IMR-90 (cell line): Measurements from ENCODE around the gene PTPN3. TPM values are rescaled to one million over a fixed set of nuclear protein-coding genes. Genes with fewer than 3 reads are reported as not detected.

Experiments
- ATAC-seq: fragments of 200-7000 bp; cut with Tn5 transposase; 2 replicates; pipeline ENCODE4 v1.9.1; 2020; ENCODE audit warnings: low read depth, mild to moderate bottlenecking, moderate library complexity
- BruUV-seq: library from RNA; stranded (reverse); fragments of 400-500 nt; replicated peaks from 2 replicates; lab custom pipeline; 2021; lab: Mats Ljungman, UMichigan
- CTCF ChIA-PET: fragments of 300-600 bp; formaldehyde crosslinking; extraction: SDS; loops from one replicate; lab custom pipeline; 2021; ENCODE audit warnings: antibody characterized with exemption; lab: Yijun Ruan, JAX
- POLR2A ChIA-PET: fragments of 300-600 bp; sonication (Branson Sonifier 250); formaldehyde crosslinking; loops from one replicate; lab custom pipeline; 2022; ENCODE audit warnings: antibody characterized with exemption; ENCODE audit not compliant: unreplicated experiment; lab: Charles Lee
- DNase-seq: peaks from one replicate; pipeline ENCODE4 v3.0.0; 2013
- H2AFZ ChIP-seq: replicated peaks from 2 replicates; pipeline ENCODE3; 2013; ENCODE audit warnings: low read length, mild to moderate bottlenecking; ENCODE audit not compliant: poor library complexity
- H2AK5ac ChIP-seq: 2 replicates; pipeline ENCODE4 v1.6.1; 2013; ENCODE audit warnings: low read depth, low read length, inconsistent platforms
- H2AK9ac ChIP-seq: replicated peaks from 2 replicates; pipeline ENCODE3; 2013; ENCODE audit warnings: mild to moderate bottlenecking, low read depth, low read length, moderate library complexity; ENCODE audit not compliant: poor library complexity
- H2BK120ac ChIP-seq: 2 replicates; pipeline ENCODE4 v1.6.1; 2013; ENCODE audit warnings: low read depth, low read length, inconsistent platforms
- H2BK15ac ChIP-seq: 3 replicates; pipeline ENCODE4 v1.6.1; 2013; ENCODE audit warnings: low read depth, low read length, inconsistent platforms
- H2BK20ac ChIP-seq: 2 replicates; pipeline ENCODE4 v1.6.1; 2013; ENCODE audit warnings: low read depth, mild to moderate bottlenecking, inconsistent platforms, low read length, moderate library complexity
- H2BK5ac ChIP-seq: 2 replicates; pipeline ENCODE4 v1.6.1; 2013; ENCODE audit warnings: mild to moderate bottlenecking, low read depth, low read length, inconsistent platforms; ENCODE audit not compliant: poor library complexity, severe bottlenecking
- H3K14ac ChIP-seq: replicated peaks from 2 replicates; pipeline ENCODE4 v1.6.1; 2013; ENCODE audit warnings: low read depth, low read length, inconsistent platforms
- H3K18ac ChIP-seq: 2 replicates; pipeline ENCODE4 v1.6.1; 2013; ENCODE audit warnings: low read depth, low read length, control low read depth
- H3K23ac ChIP-seq: 2 replicates; pipeline ENCODE4 v1.6.1; 2013; ENCODE audit warnings: low read depth, low read length, inconsistent platforms
- H3K27ac ChIP-seq: 2 replicates; pipeline ENCODE4 v1.5.1; 2013; ENCODE audit warnings: mild to moderate bottlenecking, control low read depth, low read length; ENCODE audit not compliant: insufficient read depth
- H3K27me3 ChIP-seq: 2 replicates; pipeline ENCODE4 v1.6.1; 2013; ENCODE audit warnings: low read length; ENCODE audit not compliant: control insufficient read depth, insufficient read depth
- H3K36me3 ChIP-seq: 2 replicates; pipeline ENCODE4 v1.6.1; 2013; ENCODE audit warnings: low read length, mixed read lengths; ENCODE audit not compliant: control insufficient read depth, insufficient read depth
- H3K4ac ChIP-seq: 2 replicates; pipeline ENCODE4 v1.6.1; 2013; ENCODE audit warnings: low read depth, low read length, inconsistent platforms
- H3K4me1 ChIP-seq: 2 replicates; pipeline ENCODE4 v1.6.1; 2013; ENCODE audit warnings: low read length, mixed read lengths; ENCODE audit not compliant: control insufficient read depth, insufficient read depth
- H3K4me2 ChIP-seq: 2 replicates; pipeline ENCODE4 v1.6.1; 2013; ENCODE audit warnings: low read depth, mild to moderate bottlenecking, control low read depth, low read length, moderate library complexity
- H3K4me3 ChIP-seq: 2 replicates; pipeline ENCODE4 v1.5.1; 2013; ENCODE audit warnings: low read depth, mild to moderate bottlenecking, control low read depth, low read length, moderate library complexity; ENCODE audit not compliant: insufficient read depth
- H3K56ac ChIP-seq: 2 replicates; pipeline ENCODE4 v1.6.1; 2013; ENCODE audit warnings: low read length, inconsistent platforms; ENCODE audit not compliant: insufficient read depth; ENCODE audit errors: extremely low read depth
- H3K79me1 ChIP-seq, 2 experiments: 2 replicates each; pipeline ENCODE4 v1.6.1; 2013; ENCODE audit warnings: low read length in 2 of 2, inconsistent platforms in 1 of 2, low read depth in 1 of 2
- H3K9ac ChIP-seq: 2 replicates; pipeline ENCODE4 v1.6.1; 2013; ENCODE audit warnings: low read depth, low read length, control low read depth
- H3K9me1 ChIP-seq: 2 replicates; pipeline ENCODE4 v1.6.1; 2013; ENCODE audit warnings: low read length, inconsistent platforms; ENCODE audit not compliant: insufficient read depth
- H3K9me3 ChIP-seq: 2 replicates; pipeline ENCODE4 v1.6.1; 2013; ENCODE audit warnings: low read length; ENCODE audit not compliant: control insufficient read depth, insufficient read depth
- H4K20me1 ChIP-seq: 2 replicates; pipeline ENCODE4 v1.6.1; 2013; ENCODE audit warnings: low read length, inconsistent platforms; ENCODE audit not compliant: insufficient read depth
- H4K5ac ChIP-seq: 2 replicates; pipeline ENCODE4 v1.6.1; 2013; ENCODE audit warnings: mild to moderate bottlenecking, low read depth, low read length, control low read depth
- H4K8ac ChIP-seq, 2 experiments: 2 replicates each; pipeline ENCODE4 v1.6.1; 2013; ENCODE audit warnings: low read depth in 2 of 2, low read length in 2 of 2, control low read depth in 1 of 2, inconsistent platforms in 1 of 2
- H4K91ac ChIP-seq: 2 replicates; pipeline ENCODE4 v1.6.1; 2013; ENCODE audit warnings: low read depth, low read length, inconsistent platforms; ENCODE audit not compliant: insufficient read depth
- CHD1 ChIP-seq: IDR thresholded peaks from 2 replicates; pipeline ENCODE4 v1.6.1; 2012; ENCODE audit warnings: low read depth, low read length, improper control_type of control experiment
- CTCF ChIP-seq: conservative IDR thresholded peaks from 2 replicates; pipeline ENCODE4 v1.5.1; 2012; ENCODE audit warnings: mild to moderate bottlenecking, low read depth, low read length, improper control_type of control experiment
- ELK1 ChIP-seq: fragments of 150-350 bp; IDR thresholded peaks from 2 replicates; pipeline ENCODE4 v1.6.1; 2016; ENCODE audit warnings: low read depth, mild to moderate bottlenecking, low read length, moderate library complexity, borderline replicate concordance
- FOS ChIP-seq: fragments of 150-350 bp; IDR thresholded peaks from 2 replicates; pipeline ENCODE4 v1.6.1; 2016; ENCODE audit warnings: low read depth, low read length
- MAFK ChIP-seq: IDR thresholded peaks from 2 replicates; pipeline ENCODE4 v1.6.1; 2012; ENCODE audit warnings: low read depth, low read length, improper control_type of control experiment
- MAZ ChIP-seq: IDR thresholded peaks from 2 replicates; pipeline ENCODE4 v1.6.1; 2012; ENCODE audit warnings: low read depth, mild to moderate bottlenecking, low read length, improper control_type of control experiment, moderate library complexity, borderline replicate concordance
- NFE2L2 ChIP-seq: fragments of 150-350 bp; IDR thresholded peaks from 2 replicates; pipeline ENCODE4 v1.6.1; 2016; ENCODE audit warnings: low read depth, mild to moderate bottlenecking, low read length
- POLR2A ChIP-seq: IDR thresholded peaks from 2 replicates; pipeline ENCODE4 v1.6.1; 2012; ENCODE audit warnings: mild to moderate bottlenecking, low read depth, low read length
- RAD21 ChIP-seq: IDR thresholded peaks from 2 replicates; pipeline ENCODE4 v1.6.1; 2012; ENCODE audit warnings: low read length, improper control_type of control experiment
- SMC3 ChIP-seq: fragments of 150-350 bp; IDR thresholded peaks from 2 replicates; pipeline ENCODE4 v1.6.1; 2016; ENCODE audit warnings: low read depth, mild to moderate bottlenecking, antibody characterized with exemption, low read length, moderate library complexity
- WGBS, 2 experiments: methylation state at CpG; one replicate each; pipeline versions ENCODE4 v1.1.5 to v1.1.7; 2013; ENCODE audit warnings: missing lambda C conversion rate in 2 of 2; ENCODE audit not compliant: insufficient read length in 1 of 2; ENCODE audit errors: extremely low coverage in 2 of 2; 5-methylcytosine and 5-hydroxymethylcytosine counted together
- dilution Hi-C: fragments of 300-500 bp; cut with HindIII; formaldehyde crosslinking; loops from one replicate; pipeline ENCODE4 v1.14.3; 2018; ENCODE audit warnings: low sequenced_read_pairs; ENCODE audit not compliant: unreplicated experiment
- in situ Hi-C: fragments of 300-500 bp; cut with MboI; formaldehyde crosslinking; loops from 3 replicates; pipeline ENCODE4 v1.14.3; 2019; ENCODE audit warnings: low sequenced_read_pairs, inconsistent platforms, mixed read lengths
- intact Hi-C: fragments of 100-400 bp; cut with micrococcal nuclease; formaldehyde crosslinking; loops from 2 replicates; pipeline ENCODE4 v1.10.0; 2022
- polyA plus RNA-seq, 3 experiments: library from polyadenylated mRNA; depleted of rRNA; stranded (reverse); fragments of >200 nt; gene quantifications; 2 replicates each; pipeline ENCODE4 v1.2.3, GENCODE V29; 2012; ENCODE audit warnings: low replicate concordance in 1 of 3
- total RNA-seq: library from RNA; depleted of rRNA; stranded (reverse); fragments of >200 nt; gene quantifications from 2 replicates; pipeline ENCODE4 v1.2.3, GENCODE V29; 2012

Gene PTPN3
- total and polyA plus RNA-seq, 2 of the 4 experiments (the other 2 are of a cell fraction), result 0.72 to 0.89 TPM

- no peak for TF ChIP-seq NFE2L2
These were observed 80.2 kb downstream of the PTPN3 start (continued) for GRCh38 chr9:109417585-109418544.

- Histone ChIP-seq H3K36me3 (no peaks in the 10 kb centered on the region), H3K4me2 (no peak overlapping the region), H2AK9ac (no peak overlapping the region), H2BK120ac (no peak overlapping the region), H2AFZ (no peak overlapping the region), H4K8ac (no peak overlapping the region), H3K9me3 (no peaks in the 10 kb centered on the region), H2BK15ac (no peak overlapping the region), H2AK5ac (no peak overlapping the region), H3K18ac (no peak overlapping the region), H3K4me1 (no peaks in the 10 kb centered on the region), H3K79me1 (no peaks in the 10 kb centered on the region), H2BK20ac (no peak overlapping the region), H4K20me1 (no peaks in the 10 kb centered on the region), H2BK5ac (no peak overlapping the region), H3K27me3 (no peaks in the 10 kb centered on the region), H3K27ac (no peak overlapping the region), H3K9me1 (no peaks in the 10 kb centered on the region), H4K5ac (no peak overlapping the region), H3K4ac (no peak overlapping the region), H3K9ac (no peak overlapping the region), H3K4me3 (no peak overlapping the region), H3K56ac (no peak overlapping the region), H4K91ac (no peak overlapping the region), H3K14ac (no peak overlapping the region), H3K23ac (no peak overlapping the region)
- DNase-seq (peak; percentile 10), ATAC-seq (0 out of 2 replicates have a peak, but pooled peaks have one; percentile 14)
- in situ Hi-C loops, result no loop called here
- ChIA-PET CTCF (no interaction called here), POLR2A (no interaction called here)
- no TSS peak for BruUV-seq
- intact Hi-C loops, result no loop called here
- dilution Hi-C loops, result no loop called here
- 33% methylated on average over 4 of the region's 8 CpGs; no CpG with 5 or more reads in 1 of the 2 experiments for WGBS, 2 experiments
- TF ChIP-seq ELK1 (no peak), NFE2L2 (no peak), CHD1 (no peak), CTCF (no peak), POLR2A (no peak), SMC3 (no peak), MAZ (no peak), RAD21 (no peak), FOS (no peak), MAFK (no peak)
These were observed 81.1 kb downstream of the PTPN3 start for GRCh38 chr9:109417054-109417453.
